Measurements from ENCODE around the gene USH1G. TPM values are rescaled to one million over a fixed set of nuclear protein-coding genes. Genes with fewer than 3 reads are reported as not detected.

The USH1G gene
- polyA plus RNA-seq, 1 experiment, result not detected

DNA sequence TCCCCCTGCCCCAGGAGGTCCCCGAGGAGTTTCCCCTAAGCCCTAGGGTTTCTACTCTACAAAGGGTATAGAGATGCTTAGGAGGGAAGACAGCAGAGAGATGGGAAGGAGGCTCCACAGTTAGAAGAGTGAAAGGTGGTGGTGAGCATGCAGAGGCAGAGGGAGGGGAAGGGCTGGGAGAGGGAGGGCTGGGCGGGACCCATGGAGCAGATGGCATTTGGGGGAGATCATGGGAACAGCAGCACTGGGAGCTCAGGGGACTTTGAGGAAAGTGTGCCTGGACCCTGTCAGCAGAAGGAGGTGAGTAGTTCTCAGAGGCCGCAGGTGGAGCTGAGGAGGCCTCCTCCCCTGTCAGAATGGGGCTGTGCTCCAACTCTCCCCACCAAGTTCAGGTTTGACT, 12.0 kb upstream of the USH1G start:
- Histone ChIP-seq H3K27me3 (ENCODE audit: control insufficient read depth, insufficient read depth, low read length) (peaks cover 62% of the 10 kb centered on the region), H3K4me3 (ENCODE audit: low read depth, low read length) (no peak overlapping the region), H3K27ac (ENCODE audit: low read depth, low read length) (no peak overlapping the region), H3K9me3 (ENCODE audit: control insufficient read depth, insufficient read depth, low read length) (no peaks in the 10 kb centered on the region; the same call in 1 of the 2 replicates)
- TF ChIP-seq, protein P1, sequence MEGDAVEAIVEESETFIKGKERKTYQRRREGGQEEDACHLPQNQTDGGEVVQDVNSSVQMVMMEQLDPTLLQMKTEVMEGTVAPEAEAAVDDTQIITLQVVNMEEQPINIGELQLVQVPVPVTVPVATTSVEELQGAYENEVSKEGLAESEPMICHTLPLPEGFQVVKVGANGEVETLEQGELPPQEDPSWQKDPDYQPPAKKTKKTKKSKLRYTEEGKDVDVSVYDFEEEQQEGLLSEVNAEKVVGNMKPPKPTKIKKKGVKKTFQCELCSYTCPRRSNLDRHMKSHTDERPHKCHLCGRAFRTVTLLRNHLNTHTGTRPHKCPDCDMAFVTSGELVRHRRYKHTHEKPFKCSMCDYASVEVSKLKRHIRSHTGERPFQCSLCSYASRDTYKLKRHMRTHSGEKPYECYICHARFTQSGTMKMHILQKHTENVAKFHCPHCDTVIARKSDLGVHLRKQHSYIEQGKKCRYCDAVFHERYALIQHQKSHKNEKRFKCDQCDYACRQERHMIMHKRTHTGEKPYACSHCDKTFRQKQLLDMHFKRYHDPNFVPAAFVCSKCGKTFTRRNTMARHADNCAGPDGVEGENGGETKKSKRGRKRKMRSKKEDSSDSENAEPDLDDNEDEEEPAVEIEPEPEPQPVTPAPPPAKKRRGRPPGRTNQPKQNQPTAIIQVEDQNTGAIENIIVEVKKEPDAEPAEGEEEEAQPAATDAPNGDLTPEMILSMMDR (IDR thresholded peaks at IDR 0.05; ENCODE audit: low read depth, low read length), result no peak
- CTCF ChIA-PET, result no interaction called here
- no peak for DNase-seq (ENCODE audit: low read depth, low spot score)
- POLR2A ChIA-PET, result no interaction called here

DNA sequence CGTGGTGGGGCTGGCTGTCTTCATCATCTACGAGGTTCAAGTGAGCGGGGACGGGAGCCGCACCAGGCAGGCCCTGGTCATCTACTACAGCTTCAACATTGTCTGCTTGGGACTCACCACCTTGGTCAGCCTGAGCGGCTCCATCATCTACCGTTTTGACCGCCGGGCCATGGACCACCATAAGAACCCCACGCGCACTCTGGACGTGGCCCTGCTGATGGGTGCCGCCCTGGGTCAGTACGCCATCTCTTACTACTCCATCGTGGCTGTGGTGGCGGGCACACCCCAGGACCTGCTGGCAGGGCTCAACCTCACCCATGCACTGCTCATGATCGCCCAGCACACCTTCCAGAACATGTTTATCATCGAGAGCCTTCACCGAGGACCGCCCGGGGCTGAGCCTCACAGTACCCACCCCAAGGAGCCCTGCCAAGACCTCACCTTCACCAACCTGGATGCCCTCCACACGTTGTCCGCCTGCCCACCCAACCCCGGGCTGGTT, 7.5 kb upstream of the USH1G start:
- ChIA-PET POLR2A (no interaction called here), CTCF (no interaction called here)
- Histone ChIP-seq H3K4me3 (ENCODE audit: low read depth, low read length) (no peak overlapping the region), H3K27me3 (ENCODE audit: control insufficient read depth, insufficient read depth, low read length) (peaks cover 37% of the 10 kb centered on the region), H3K27ac (ENCODE audit: low read depth, low read length) (no peak overlapping the region), H3K9me3 (ENCODE audit: control insufficient read depth, insufficient read depth, low read length) (no peaks in the 10 kb centered on the region; the same call in 1 of the 2 replicates)
- DNase-seq (ENCODE audit: low read depth, low spot score), result no peak
- TF ChIP-seq, protein P1 (IDR thresholded peaks at IDR 0.05; ENCODE audit: low read depth, low read length), result no peak

DNA sequence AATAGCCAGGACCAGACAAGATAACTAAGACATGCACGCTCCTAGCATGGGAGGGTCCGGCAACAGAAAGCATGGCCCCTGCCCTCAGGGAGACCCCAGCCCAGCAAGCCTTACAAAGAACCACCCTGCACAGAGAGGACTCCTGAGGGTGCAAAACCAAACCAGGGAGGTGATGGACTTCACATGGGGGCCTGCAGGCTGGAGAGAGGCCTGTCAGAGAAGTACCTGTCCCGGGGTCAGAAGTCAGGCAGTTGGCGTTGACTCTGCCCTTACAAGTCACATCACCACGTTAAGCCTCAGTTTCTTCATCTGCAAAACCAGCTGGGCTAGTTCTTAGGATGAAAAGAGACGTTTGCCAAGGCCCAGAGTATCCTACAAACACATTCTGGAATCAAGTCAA, 5.7 kb upstream of the USH1G start:
- Histone ChIP-seq H3K27me3 (ENCODE audit: control insufficient read depth, insufficient read depth, low read length) (peaks cover 44% of the 10 kb centered on the region), H3K4me3 (ENCODE audit: low read depth, low read length) (no peak overlapping the region), H3K27ac (ENCODE audit: low read depth, low read length) (no peak overlapping the region), H3K9me3 (ENCODE audit: control insufficient read depth, insufficient read depth, low read length) (no peaks in the 10 kb centered on the region; the same call in 1 of the 2 replicates)
- TF ChIP-seq, protein P1 (IDR thresholded peaks at IDR 0.05; ENCODE audit: low read depth, low read length), result no peak
- ChIA-PET POLR2A (no interaction called here), CTCF (no interaction called here)
- no peak for DNase-seq (ENCODE audit: low read depth, low spot score)

DNA sequence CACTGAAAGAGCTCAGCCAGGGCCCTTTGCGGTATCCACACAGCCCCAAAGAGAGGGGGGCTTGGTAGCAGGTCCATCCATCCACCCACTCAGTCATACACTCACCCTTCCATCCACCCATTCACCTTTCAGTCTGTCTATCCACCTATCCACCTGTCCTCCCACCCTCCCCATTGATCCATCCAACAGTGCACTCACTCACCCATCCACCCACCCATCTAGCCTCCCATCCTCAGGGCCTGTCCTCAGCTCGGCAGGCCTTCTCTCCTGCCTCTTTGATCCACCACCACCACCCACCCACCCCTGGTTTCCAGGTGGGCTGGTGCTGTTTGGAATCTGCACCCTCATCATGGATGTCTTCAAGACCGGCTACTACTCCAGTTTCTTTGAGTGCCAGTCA, 2.2 kb upstream of the USH1G start:
- Histone ChIP-seq H3K4me3 (ENCODE audit: low read depth, low read length) (no peak overlapping the region), H3K27me3 (ENCODE audit: control insufficient read depth, insufficient read depth, low read length) (peaks cover 56% of the 10 kb centered on the region), H3K27ac (ENCODE audit: low read depth, low read length) (no peak overlapping the region), H3K9me3 (ENCODE audit: control insufficient read depth, insufficient read depth, low read length) (no peaks in the 10 kb centered on the region; the same call in 1 of the 2 replicates)
- DNase-seq (ENCODE audit: low read depth, low spot score), result no peak
- POLR2A ChIA-PET, result no interaction called here
- CTCF ChIA-PET, result interaction anchor here (0.5 to 3.9 kb wide), 3 partner anchors 11 to 36 kb away, joined by 3 to 40 read pairs (median 4); no protein-coding TSS in a partner anchor
- TF ChIP-seq, protein P1 (IDR thresholded peaks at IDR 0.05; ENCODE audit: low read depth, low read length), result no peak

DNA sequence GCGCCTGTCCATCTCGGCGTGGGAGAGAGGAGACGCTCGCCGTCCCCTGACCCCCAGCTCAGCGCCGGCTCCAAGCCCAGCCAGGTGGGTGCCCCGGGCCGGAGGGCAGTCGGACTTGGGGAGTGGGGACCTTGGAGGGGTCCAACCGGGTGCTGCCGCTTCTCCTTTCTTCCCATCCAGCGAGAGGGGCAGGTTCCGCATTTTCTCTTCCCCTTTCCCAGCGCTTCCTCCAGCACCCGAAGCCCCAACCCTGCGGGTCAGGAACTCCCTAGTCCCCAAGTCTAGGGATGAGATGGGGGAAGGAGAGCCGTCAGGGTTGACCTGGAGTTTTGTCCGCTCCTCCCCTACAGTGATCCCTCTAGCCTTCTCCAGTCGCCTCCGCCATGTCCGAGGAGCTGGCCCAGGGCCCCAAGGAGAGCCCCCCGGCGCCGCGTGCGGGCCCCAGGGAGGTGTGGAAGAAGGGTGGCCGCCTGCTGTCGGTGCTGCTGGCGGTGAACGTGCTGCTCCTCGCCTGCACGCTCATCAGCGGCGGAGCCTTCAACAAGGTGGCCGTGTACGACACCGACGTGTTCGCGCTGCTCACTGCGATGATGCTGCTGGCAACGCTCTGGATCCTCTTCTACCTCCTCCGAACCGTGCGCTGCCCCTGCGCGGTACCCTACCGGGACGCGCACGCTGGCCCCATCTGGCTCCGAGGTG, 1.3 kb upstream of the USH1G start, which contains the start of gene OTOP2:
Gene OTOP2 (plus strand): TSS at position 24 of the 699 bp plus-strand sequence. CDS start 360 bp downstream, at position 384.
- POLR2A ChIA-PET, result no interaction called here
- DNase-seq (ENCODE audit: low read depth, low spot score), result no peak
- Histone ChIP-seq H3K9me3 (ENCODE audit: control insufficient read depth, insufficient read depth, low read length) (no peaks in the 10 kb centered on the region; the same call in 1 of the 2 replicates), H3K27me3 (ENCODE audit: control insufficient read depth, insufficient read depth, low read length) (peaks cover 60% of the 10 kb centered on the region), H3K4me3 (ENCODE audit: low read depth, low read length) (peak within 1 kb of the TSS; percentile 36; the same call in 1 of the 2 replicates), H3K27ac (ENCODE audit: low read depth, low read length) (no peak within 1 kb of the TSS)
- CTCF ChIA-PET, result interaction anchor here (0.6 to 3.9 kb wide), 9 partner anchors 10 to 133 kb away, joined by 3 to 40 read pairs (median 3); no protein-coding TSS in a partner anchor
- TF ChIP-seq, protein P1 (IDR thresholded peaks at IDR 0.05; ENCODE audit: low read depth, low read length), result no peak

All from AG04450 (cell line).